H1 (cell line): ENCODE results near the gene THBS3. TPM values are rescaled to one million over a fixed set of nuclear protein-coding genes. Genes with fewer than 3 reads are reported as not detected.

Source experiments
- FOSL1 ChIP-seq: IDR thresholded peaks from 2 replicates; pipeline ENCODE4 v1.6.1; 2011; ENCODE audit warnings: mild to moderate bottlenecking, low read depth, low read length, moderate library complexity; ENCODE audit not compliant: insufficient read depth
- HDAC2 ChIP-seq, 2 experiments: fragments of 300-600 bp in 1 of 2; sonication (generic) in 1 of 2; IDR thresholded peaks; 2 replicates each; pipeline ENCODE4 v1.6.1; 2011 to 2012; ENCODE audit warnings: low read depth in 2 of 2, low read length in 2 of 2, mild to moderate bottlenecking in 2 of 2, moderate library complexity in 2 of 2, borderline replicate concordance in 1 of 2, inconsistent platforms in 1 of 2
- HDAC6 ChIP-seq: IDR thresholded peaks from one replicate; pipeline ENCODE4 v1.7.1; 2012; ENCODE audit warnings: low read depth, mild to moderate bottlenecking, inconsistent platforms, low read length, moderate library complexity
- JUN ChIP-seq: IDR thresholded peaks from 2 replicates; pipeline ENCODE4 v1.6.1; 2011; ENCODE audit warnings: low read depth, mild to moderate bottlenecking, improper control_type of control experiment, low read length
- POLR2A ChIP-seq, 2 experiments: IDR thresholded peaks; 1 replicate in 1 of 2; 2 replicates in 1 of 2; pipeline ENCODE4 v1.6.1; 2011; ENCODE audit warnings: low read depth in 2 of 2, low read length in 2 of 2, mild to moderate bottlenecking in 2 of 2; ENCODE audit errors: control extremely low read depth in 1 of 2
- POLR2AphosphoS5 ChIP-seq: IDR thresholded peaks from 2 replicates; pipeline ENCODE4 v1.6.1; 2011; ENCODE audit warnings: low read depth, low read length
- RFX5 ChIP-seq: IDR thresholded peaks from 2 replicates; pipeline ENCODE4 v1.6.1; 2011; ENCODE audit warnings: low read depth, low read length, improper control_type of control experiment, borderline replicate concordance
- RXRA ChIP-seq: IDR thresholded peaks from 2 replicates; pipeline ENCODE4 v1.6.1; 2011; ENCODE audit warnings: low read depth, mild to moderate bottlenecking, low read length, moderate library complexity; ENCODE audit not compliant: insufficient read depth
- SAP30 ChIP-seq: fragments of 300-600 bp; sonication (generic); IDR thresholded peaks from 2 replicates; pipeline ENCODE4 v1.7.1; 2012; ENCODE audit warnings: low read length, moderate library complexity, mild to moderate bottlenecking, inconsistent platforms; ENCODE audit not compliant: insufficient read depth, insufficient replicate concordance
- SP2 ChIP-seq: IDR thresholded peaks from 2 replicates; pipeline ENCODE4 v1.6.1; 2012; ENCODE audit warnings: mild to moderate bottlenecking, low read length, inconsistent platforms
- TAF7 ChIP-seq: optimal IDR thresholded peaks from 2 replicates; pipeline ENCODE3; 2011; ENCODE audit warnings: low read depth, mild to moderate bottlenecking, inconsistent platforms, low read length, moderate library complexity, borderline replicate concordance
- polyA plus RNA-seq, 7 experiments: library from polyadenylated mRNA; depleted of rRNA in 3 of 7; stranded (reverse) in 5 of 7; unstranded in 2 of 7; fragments of >200 nt in 5 of 7; fragments of 200-250 nt in 2 of 7; gene quantifications; 1 replicate in 5 of 7; 2 replicates in 1 of 7; 4 replicates in 1 of 7; pipeline versions ENCODE4 v1.2.1 to v1.2.3, GENCODE V29; 2011 to 2013; ENCODE audit warnings: missing spikeins in 2 of 7, mixed read lengths in 2 of 7
- total RNA-seq: library from RNA; stranded (reverse); fragmentation: NEBNext Ultra II Directional; extraction: Animal tissue kit (Norgen Biotek cat#: 25700); gene quantifications from 2 replicates; pipeline ENCODE4 v1.2.1, GENCODE V29; 2021
- TF ChIP-seq, protein P1 (sequence below): fragments of 300-600 bp; sonication (generic); IDR thresholded peaks from 2 replicates; pipeline ENCODE4 v1.7.1; 2012; ENCODE audit warnings: low read length, moderate library complexity, mild to moderate bottlenecking, inconsistent platforms; ENCODE audit not compliant: insufficient replicate concordance

THBS3 gene
- total and polyA plus RNA-seq, 2 of the 8 experiments (the other 6 are each of a cell fraction or from before 2014, with no cell fraction given) = 3.0 to 3.5 TPM

DNA sequence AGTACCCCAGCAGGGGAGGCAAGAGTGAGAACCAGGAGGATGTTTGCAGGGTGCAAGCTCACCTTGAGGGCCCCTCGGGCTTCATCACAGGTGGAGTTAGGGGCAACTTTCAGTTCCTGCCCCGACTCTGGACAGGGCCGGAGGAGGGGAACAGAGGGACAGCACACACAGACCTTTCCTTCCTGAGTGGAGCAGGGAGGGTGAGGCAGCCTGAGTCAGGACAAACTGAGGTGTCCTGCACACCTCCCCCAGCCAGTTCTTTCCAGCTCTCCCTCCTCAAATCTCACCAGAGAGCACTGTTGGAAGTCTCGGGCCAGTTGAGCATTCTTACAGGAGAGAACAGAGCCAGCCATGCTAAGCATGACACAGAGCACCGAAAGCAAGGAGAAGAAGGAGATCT, 46.1 kb upstream of the THBS3 start (continued):
- TF ChIP-seq, protein P1, sequence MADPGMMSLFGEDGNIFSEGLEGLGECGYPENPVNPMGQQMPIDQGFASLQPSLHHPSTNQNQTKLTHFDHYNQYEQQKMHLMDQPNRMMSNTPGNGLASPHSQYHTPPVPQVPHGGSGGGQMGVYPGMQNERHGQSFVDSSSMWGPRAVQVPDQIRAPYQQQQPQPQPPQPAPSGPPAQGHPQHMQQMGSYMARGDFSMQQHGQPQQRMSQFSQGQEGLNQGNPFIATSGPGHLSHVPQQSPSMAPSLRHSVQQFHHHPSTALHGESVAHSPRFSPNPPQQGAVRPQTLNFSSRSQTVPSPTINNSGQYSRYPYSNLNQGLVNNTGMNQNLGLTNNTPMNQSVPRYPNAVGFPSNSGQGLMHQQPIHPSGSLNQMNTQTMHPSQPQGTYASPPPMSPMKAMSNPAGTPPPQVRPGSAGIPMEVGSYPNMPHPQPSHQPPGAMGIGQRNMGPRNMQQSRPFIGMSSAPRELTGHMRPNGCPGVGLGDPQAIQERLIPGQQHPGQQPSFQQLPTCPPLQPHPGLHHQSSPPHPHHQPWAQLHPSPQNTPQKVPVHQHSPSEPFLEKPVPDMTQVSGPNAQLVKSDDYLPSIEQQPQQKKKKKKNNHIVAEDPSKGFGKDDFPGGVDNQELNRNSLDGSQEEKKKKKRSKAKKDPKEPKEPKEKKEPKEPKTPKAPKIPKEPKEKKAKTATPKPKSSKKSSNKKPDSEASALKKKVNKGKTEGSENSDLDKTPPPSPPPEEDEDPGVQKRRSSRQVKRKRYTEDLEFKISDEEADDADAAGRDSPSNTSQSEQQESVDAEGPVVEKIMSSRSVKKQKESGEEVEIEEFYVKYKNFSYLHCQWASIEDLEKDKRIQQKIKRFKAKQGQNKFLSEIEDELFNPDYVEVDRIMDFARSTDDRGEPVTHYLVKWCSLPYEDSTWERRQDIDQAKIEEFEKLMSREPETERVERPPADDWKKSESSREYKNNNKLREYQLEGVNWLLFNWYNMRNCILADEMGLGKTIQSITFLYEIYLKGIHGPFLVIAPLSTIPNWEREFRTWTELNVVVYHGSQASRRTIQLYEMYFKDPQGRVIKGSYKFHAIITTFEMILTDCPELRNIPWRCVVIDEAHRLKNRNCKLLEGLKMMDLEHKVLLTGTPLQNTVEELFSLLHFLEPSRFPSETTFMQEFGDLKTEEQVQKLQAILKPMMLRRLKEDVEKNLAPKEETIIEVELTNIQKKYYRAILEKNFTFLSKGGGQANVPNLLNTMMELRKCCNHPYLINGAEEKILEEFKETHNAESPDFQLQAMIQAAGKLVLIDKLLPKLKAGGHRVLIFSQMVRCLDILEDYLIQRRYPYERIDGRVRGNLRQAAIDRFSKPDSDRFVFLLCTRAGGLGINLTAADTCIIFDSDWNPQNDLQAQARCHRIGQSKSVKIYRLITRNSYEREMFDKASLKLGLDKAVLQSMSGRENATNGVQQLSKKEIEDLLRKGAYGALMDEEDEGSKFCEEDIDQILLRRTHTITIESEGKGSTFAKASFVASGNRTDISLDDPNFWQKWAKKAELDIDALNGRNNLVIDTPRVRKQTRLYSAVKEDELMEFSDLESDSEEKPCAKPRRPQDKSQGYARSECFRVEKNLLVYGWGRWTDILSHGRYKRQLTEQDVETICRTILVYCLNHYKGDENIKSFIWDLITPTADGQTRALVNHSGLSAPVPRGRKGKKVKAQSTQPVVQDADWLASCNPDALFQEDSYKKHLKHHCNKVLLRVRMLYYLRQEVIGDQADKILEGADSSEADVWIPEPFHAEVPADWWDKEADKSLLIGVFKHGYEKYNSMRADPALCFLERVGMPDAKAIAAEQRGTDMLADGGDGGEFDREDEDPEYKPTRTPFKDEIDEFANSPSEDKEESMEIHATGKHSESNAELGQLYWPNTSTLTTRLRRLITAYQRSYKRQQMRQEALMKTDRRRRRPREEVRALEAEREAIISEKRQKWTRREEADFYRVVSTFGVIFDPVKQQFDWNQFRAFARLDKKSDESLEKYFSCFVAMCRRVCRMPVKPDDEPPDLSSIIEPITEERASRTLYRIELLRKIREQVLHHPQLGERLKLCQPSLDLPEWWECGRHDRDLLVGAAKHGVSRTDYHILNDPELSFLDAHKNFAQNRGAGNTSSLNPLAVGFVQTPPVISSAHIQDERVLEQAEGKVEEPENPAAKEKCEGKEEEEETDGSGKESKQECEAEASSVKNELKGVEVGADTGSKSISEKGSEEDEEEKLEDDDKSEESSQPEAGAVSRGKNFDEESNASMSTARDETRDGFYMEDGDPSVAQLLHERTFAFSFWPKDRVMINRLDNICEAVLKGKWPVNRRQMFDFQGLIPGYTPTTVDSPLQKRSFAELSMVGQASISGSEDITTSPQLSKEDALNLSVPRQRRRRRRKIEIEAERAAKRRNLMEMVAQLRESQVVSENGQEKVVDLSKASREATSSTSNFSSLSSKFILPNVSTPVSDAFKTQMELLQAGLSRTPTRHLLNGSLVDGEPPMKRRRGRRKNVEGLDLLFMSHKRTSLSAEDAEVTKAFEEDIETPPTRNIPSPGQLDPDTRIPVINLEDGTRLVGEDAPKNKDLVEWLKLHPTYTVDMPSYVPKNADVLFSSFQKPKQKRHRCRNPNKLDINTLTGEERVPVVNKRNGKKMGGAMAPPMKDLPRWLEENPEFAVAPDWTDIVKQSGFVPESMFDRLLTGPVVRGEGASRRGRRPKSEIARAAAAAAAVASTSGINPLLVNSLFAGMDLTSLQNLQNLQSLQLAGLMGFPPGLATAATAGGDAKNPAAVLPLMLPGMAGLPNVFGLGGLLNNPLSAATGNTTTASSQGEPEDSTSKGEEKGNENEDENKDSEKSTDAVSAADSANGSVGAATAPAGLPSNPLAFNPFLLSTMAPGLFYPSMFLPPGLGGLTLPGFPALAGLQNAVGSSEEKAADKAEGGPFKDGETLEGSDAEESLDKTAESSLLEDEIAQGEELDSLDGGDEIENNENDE = no peak
- TF ChIP-seq RFX5 (no peak), TAF7 (no peak), HDAC6 (no peak), SP2 (no peak), RXRA (no peak), SAP30 (no peak), POLR2AphosphoS5 (no peak), POLR2A (IDR thresholded peaks at IDR 0.05; ENCODE audit: control extremely low read depth in 1 of 2, low read depth in 2 of 2, low read length in 2 of 2) (no peak), FOSL1 (no peak), JUN (no peak), HDAC2 (IDR thresholded peaks at IDR 0.05; ENCODE audit: borderline replicate concordance in 1 of 2, low read depth in 2 of 2, low read length in 2 of 2) (no peak)
